ENCODE data around the gene CTNNA3.

CTNNA3 gene

GRCh38 chr10:67618116-67618515 lies 77.9 kb downstream of the CTNNA3 start:
- Histone ChIP-seq H3K4me3 (ENCODE audit: low read length) (no peak overlapping the region), H3K27ac (ENCODE audit: low read length) (no peak overlapping the region), H3K36me3 (ENCODE audit: control insufficient read depth, low read depth, low read length) (no peaks in the 10 kb centered on the region), H3K27me3 (ENCODE audit: control insufficient read depth, insufficient read depth, low read length) (no peaks in the 10 kb centered on the region), H3K4me1 (ENCODE audit: control insufficient read depth, low read depth, low read length) (no peaks in the 10 kb centered on the region), H3K9me3 (ENCODE audit: control insufficient read depth, low read depth, low read length) (no peaks in the 10 kb centered on the region), H3K9ac (ENCODE audit: low read length) (no peak overlapping the region)

- Histone ChIP-seq H3K27me3 (ENCODE audit: control insufficient read depth, insufficient read depth, low read length) (no peaks in the 10 kb centered on the region), H3K9me3 (ENCODE audit: control insufficient read depth, low read depth, low read length) (no peaks in the 10 kb centered on the region), H3K27ac (ENCODE audit: low read length) (no peak overlapping the region), H3K4me3 (ENCODE audit: low read length) (no peak overlapping the region), H3K9ac (ENCODE audit: low read length) (no peak overlapping the region), H3K4me1 (ENCODE audit: control insufficient read depth, low read depth, low read length) (peaks cover 10% of the 10 kb centered on the region), H3K36me3 (ENCODE audit: control insufficient read depth, low read depth, low read length) (no peaks in the 10 kb centered on the region)
These were observed 83.1 kb downstream of the CTNNA3 start for GRCh38 chr10:67612577-67613537.

- no peaks in the 10 kb centered on the region for H3K27me3 ChIP-seq (ENCODE audit: control insufficient read depth, insufficient read depth, low read length)
- no peaks in the 10 kb centered on the region for H3K9me3 ChIP-seq (ENCODE audit: control insufficient read depth, low read depth, low read length)
- no peak overlapping the region for H3K4me3 ChIP-seq (ENCODE audit: low read length)
- H3K36me3 ChIP-seq (ENCODE audit: control insufficient read depth, low read depth, low read length) = no peaks in the 10 kb centered on the region
- no peak overlapping the region for H3K27ac ChIP-seq (ENCODE audit: low read length)
- no peak overlapping the region for H3K9ac ChIP-seq (ENCODE audit: low read length)
- peaks cover 10% of the 10 kb centered on the region for H3K4me1 ChIP-seq (ENCODE audit: control insufficient read depth, low read depth, low read length)
These were observed 83.8 kb downstream of the CTNNA3 start for GRCh38 chr10:67612176-67612575.

- Histone ChIP-seq H3K4me1 (ENCODE audit: control insufficient read depth, low read depth, low read length) (peaks cover 10% of the 10 kb centered on the region), H3K4me3 (ENCODE audit: low read length) (peak overlapping the region; percentile 22), H3K9me3 (ENCODE audit: control insufficient read depth, low read depth, low read length) (no peaks in the 10 kb centered on the region), H3K9ac (ENCODE audit: low read length) (no peak overlapping the region), H3K27me3 (ENCODE audit: control insufficient read depth, insufficient read depth, low read length) (no peaks in the 10 kb centered on the region), H3K27ac (ENCODE audit: low read length) (peak overlapping the region; percentile 56), H3K36me3 (ENCODE audit: control insufficient read depth, low read depth, low read length) (no peaks in the 10 kb centered on the region)
These were observed 85.8 kb downstream of the CTNNA3 start for GRCh38 chr10:67609996-67610793.

GRCh38 chr10:67608001-67608400 lies 88.0 kb downstream of the CTNNA3 start:
- Histone ChIP-seq H3K27me3 (ENCODE audit: control insufficient read depth, insufficient read depth, low read length) (no peaks in the 10 kb centered on the region), H3K4me1 (ENCODE audit: control insufficient read depth, low read depth, low read length) (peaks cover 10% of the 10 kb centered on the region), H3K4me3 (ENCODE audit: low read length) (no peak overlapping the region), H3K9me3 (ENCODE audit: control insufficient read depth, low read depth, low read length) (no peaks in the 10 kb centered on the region), H3K9ac (ENCODE audit: low read length) (no peak overlapping the region), H3K27ac (ENCODE audit: low read length) (no peak overlapping the region), H3K36me3 (ENCODE audit: control insufficient read depth, low read depth, low read length) (no peaks in the 10 kb centered on the region)

GRCh38 chr10:67607472-67607871 lies 88.5 kb downstream of the CTNNA3 start:
- H3K27ac ChIP-seq (ENCODE audit: low read length) = no peak overlapping the region

GRCh38 chr10:67606572-67606971 lies 89.4 kb downstream of the CTNNA3 start:
- Histone ChIP-seq H3K9me3 (ENCODE audit: control insufficient read depth, low read depth, low read length) (no peaks in the 10 kb centered on the region), H3K4me1 (ENCODE audit: control insufficient read depth, low read depth, low read length) (peaks cover 10% of the 10 kb centered on the region), H3K27ac (ENCODE audit: low read length) (no peak overlapping the region), H3K27me3 (ENCODE audit: control insufficient read depth, insufficient read depth, low read length) (no peaks in the 10 kb centered on the region), H3K9ac (ENCODE audit: low read length) (no peak overlapping the region), H3K4me3 (ENCODE audit: low read length) (no peak overlapping the region), H3K36me3 (ENCODE audit: control insufficient read depth, low read depth, low read length) (no peaks in the 10 kb centered on the region)

More at GRCh38 chr10:67607472-67607871, 88.5 kb downstream of the CTNNA3 start:
- no peaks in the 10 kb centered on the region for H3K36me3 ChIP-seq (ENCODE audit: control insufficient read depth, low read depth, low read length)
- H3K9me3 ChIP-seq (ENCODE audit: control insufficient read depth, low read depth, low read length) = no peaks in the 10 kb centered on the region
- H3K27me3 ChIP-seq (ENCODE audit: control insufficient read depth, insufficient read depth, low read length) = no peaks in the 10 kb centered on the region
- peaks cover 10% of the 10 kb centered on the region for H3K4me1 ChIP-seq (ENCODE audit: control insufficient read depth, low read depth, low read length)
- H3K9ac ChIP-seq (ENCODE audit: low read length) = no peak overlapping the region
- no peak overlapping the region for H3K4me3 ChIP-seq (ENCODE audit: low read length)

- Histone ChIP-seq H3K27ac (ENCODE audit: low read length) (no peak overlapping the region), H3K4me3 (ENCODE audit: low read length) (no peak overlapping the region), H3K4me1 (ENCODE audit: control insufficient read depth, low read depth, low read length) (no peaks in the 10 kb centered on the region)
These were observed 92.3 kb downstream of the CTNNA3 start for GRCh38 chr10:67603701-67604100.

GRCh38 chr10:67603086-67603485 lies 92.9 kb downstream of the CTNNA3 start:
- Histone ChIP-seq H3K36me3 (ENCODE audit: control insufficient read depth, low read depth, low read length) (no peaks in the 10 kb centered on the region), H3K4me1 (ENCODE audit: control insufficient read depth, low read depth, low read length) (no peaks in the 10 kb centered on the region), H3K4me3 (ENCODE audit: low read length) (no peak overlapping the region), H3K9me3 (ENCODE audit: control insufficient read depth, low read depth, low read length) (no peaks in the 10 kb centered on the region), H3K9ac (ENCODE audit: low read length) (no peak overlapping the region), H3K27me3 (ENCODE audit: control insufficient read depth, insufficient read depth, low read length) (no peaks in the 10 kb centered on the region), H3K27ac (ENCODE audit: low read length) (no peak overlapping the region)

More at GRCh38 chr10:67603701-67604100, 92.3 kb downstream of the CTNNA3 start:
- no peak overlapping the region for H3K9ac ChIP-seq (ENCODE audit: low read length)
- no peaks in the 10 kb centered on the region for H3K36me3 ChIP-seq (ENCODE audit: control insufficient read depth, low read depth, low read length)
- no peaks in the 10 kb centered on the region for H3K9me3 ChIP-seq (ENCODE audit: control insufficient read depth, low read depth, low read length)
- H3K27me3 ChIP-seq (ENCODE audit: control insufficient read depth, insufficient read depth, low read length) = no peaks in the 10 kb centered on the region

- no peak overlapping the region for H3K4me3 ChIP-seq (ENCODE audit: low read length)
- H3K4me1 ChIP-seq (ENCODE audit: control insufficient read depth, low read depth, low read length) = no peaks in the 10 kb centered on the region
- no peaks in the 10 kb centered on the region for H3K9me3 ChIP-seq (ENCODE audit: control insufficient read depth, low read depth, low read length)
- no peaks in the 10 kb centered on the region for H3K36me3 ChIP-seq (ENCODE audit: control insufficient read depth, low read depth, low read length)
- H3K27ac ChIP-seq (ENCODE audit: low read length) = no peak overlapping the region
- H3K27me3 ChIP-seq (ENCODE audit: control insufficient read depth, insufficient read depth, low read length) = no peaks in the 10 kb centered on the region
- no peak overlapping the region for H3K9ac ChIP-seq (ENCODE audit: low read length)
These were observed 93.6 kb downstream of the CTNNA3 start for GRCh38 chr10:67602268-67602950.

GRCh38 chr10:67599597-67599996 lies 96.4 kb downstream of the CTNNA3 start:
- Histone ChIP-seq H3K27me3 (ENCODE audit: control insufficient read depth, insufficient read depth, low read length) (no peaks in the 10 kb centered on the region), H3K9ac (ENCODE audit: low read length) (no peak overlapping the region), H3K9me3 (ENCODE audit: control insufficient read depth, low read depth, low read length) (no peaks in the 10 kb centered on the region), H3K36me3 (ENCODE audit: control insufficient read depth, low read depth, low read length) (no peaks in the 10 kb centered on the region), H3K4me1 (ENCODE audit: control insufficient read depth, low read depth, low read length) (no peaks in the 10 kb centered on the region), H3K4me3 (ENCODE audit: low read length) (no peak overlapping the region), H3K27ac (ENCODE audit: low read length) (no peak overlapping the region)
